ENCODE measurements around the gene CNPY4.

GRCh38 chr7:100109521-100110163 is 9.8 kb upstream of the CNPY4 start:
- no peak for TF ChIP-seq EZH2 (IDR thresholded peaks at IDR 0.05; ENCODE audit: borderline replicate concordance, low read depth, low read length, severe bottlenecking)
- peak in 1 of 2 donors; percentile 17 for TF ChIP-seq CTCF (IDR thresholded peaks at IDR 0.05; ENCODE audit: extremely low read depth in 1 of 2, insufficient read depth in 1 of 2, low read depth in 1 of 2, low read length in 2 of 2)
- no peak for TF ChIP-seq POLR2A (IDR thresholded peaks at IDR 0.05; ENCODE audit: low read depth, low read length)
- TF ChIP-seq GATA2 (IDR thresholded peaks at IDR 0.05; ENCODE audit: insufficient read depth, insufficient read length, low read depth, low read length): no peak
- no peak for TF ChIP-seq POLR2AphosphoS5 (IDR thresholded peaks at IDR 0.05; ENCODE audit: insufficient read depth, low read depth, low read length)
- no peak for TF ChIP-seq MAX (IDR thresholded peaks at IDR 0.05; ENCODE audit: insufficient read depth, insufficient read length)
- no peak for TF ChIP-seq JUN (IDR thresholded peaks at IDR 0.05; ENCODE audit: borderline replicate concordance, insufficient read depth, insufficient read length, low read depth)
